Astrocyte of the cerebellum (primary cell): ENCODE results near the gene TSHZ2.

Experiments
- DNase-seq: peaks from one replicate; pipeline ENCODE4 v3.0.0-alpha.2; 2011; ENCODE audit warnings: low read depth
- H3K4me3 ChIP-seq: 2 replicates; pipeline ENCODE4 v1.5.1; 2011; ENCODE audit warnings: mild to moderate bottlenecking, low read depth, low read length, moderate library complexity
- in situ Hi-C: cut with HindIII; loops from 2 replicates; pipeline ENCODE4 v1.10.0; 2017; ENCODE audit warnings: low sequenced_read_pairs
- TF ChIP-seq, protein P1 (sequence below): IDR thresholded peaks from 2 replicates; pipeline ENCODE4 v1.5.1; 2012; ENCODE audit warnings: low read length, low read depth, moderate library complexity, mild to moderate bottlenecking; ENCODE audit errors: missing control alignments

The TSHZ2 gene

DNA sequence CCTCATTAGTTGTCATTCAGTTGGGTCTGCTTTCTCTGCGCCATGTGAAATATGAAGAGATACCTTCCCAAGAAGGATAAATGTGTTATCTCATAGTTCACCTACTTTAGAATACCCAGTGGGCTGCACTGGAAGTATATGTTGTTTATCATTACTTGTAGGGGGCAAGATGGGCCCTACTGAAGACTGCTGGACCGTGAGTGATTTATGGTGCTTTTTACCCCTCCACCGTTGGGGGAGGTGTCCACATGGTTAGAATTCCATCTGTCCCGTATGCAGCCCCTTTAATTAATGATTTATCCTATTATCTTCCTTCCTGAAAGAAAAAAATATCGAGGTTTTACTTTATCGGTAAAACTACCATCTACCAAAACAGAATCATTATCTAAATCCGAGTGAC lies 97.0 kb downstream of the TSHZ2 start:
- H3K4me3 ChIP-seq, result no peak overlapping the region
- TF ChIP-seq, protein P1, sequence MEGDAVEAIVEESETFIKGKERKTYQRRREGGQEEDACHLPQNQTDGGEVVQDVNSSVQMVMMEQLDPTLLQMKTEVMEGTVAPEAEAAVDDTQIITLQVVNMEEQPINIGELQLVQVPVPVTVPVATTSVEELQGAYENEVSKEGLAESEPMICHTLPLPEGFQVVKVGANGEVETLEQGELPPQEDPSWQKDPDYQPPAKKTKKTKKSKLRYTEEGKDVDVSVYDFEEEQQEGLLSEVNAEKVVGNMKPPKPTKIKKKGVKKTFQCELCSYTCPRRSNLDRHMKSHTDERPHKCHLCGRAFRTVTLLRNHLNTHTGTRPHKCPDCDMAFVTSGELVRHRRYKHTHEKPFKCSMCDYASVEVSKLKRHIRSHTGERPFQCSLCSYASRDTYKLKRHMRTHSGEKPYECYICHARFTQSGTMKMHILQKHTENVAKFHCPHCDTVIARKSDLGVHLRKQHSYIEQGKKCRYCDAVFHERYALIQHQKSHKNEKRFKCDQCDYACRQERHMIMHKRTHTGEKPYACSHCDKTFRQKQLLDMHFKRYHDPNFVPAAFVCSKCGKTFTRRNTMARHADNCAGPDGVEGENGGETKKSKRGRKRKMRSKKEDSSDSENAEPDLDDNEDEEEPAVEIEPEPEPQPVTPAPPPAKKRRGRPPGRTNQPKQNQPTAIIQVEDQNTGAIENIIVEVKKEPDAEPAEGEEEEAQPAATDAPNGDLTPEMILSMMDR, result no peak
- no peak for DNase-seq
- in situ Hi-C loops, result no loop called here

DNA sequence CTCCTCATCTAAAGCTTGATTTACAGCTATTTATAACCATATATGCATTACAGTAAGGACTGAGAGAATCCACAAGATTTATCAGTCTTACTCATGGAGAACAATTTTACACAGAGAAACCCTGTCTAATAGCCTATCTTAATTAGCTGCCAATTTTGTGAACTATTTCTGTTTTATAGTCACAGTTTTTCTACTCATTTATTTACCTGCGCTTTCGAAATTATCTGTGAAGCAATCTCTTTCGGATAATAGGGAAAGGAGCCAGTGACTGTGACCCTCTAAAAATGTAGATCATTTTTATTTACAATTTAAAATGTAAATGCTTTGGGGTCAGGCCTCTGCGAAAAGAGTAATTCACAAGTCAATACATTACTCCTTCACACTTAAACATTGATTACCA lies 98.1 kb downstream of the TSHZ2 start:
- H3K4me3 ChIP-seq, result no peak overlapping the region
- in situ Hi-C loops, result no loop called here
- DNase-seq, result no peak
- TF ChIP-seq, protein P1, result no peak

DNA sequence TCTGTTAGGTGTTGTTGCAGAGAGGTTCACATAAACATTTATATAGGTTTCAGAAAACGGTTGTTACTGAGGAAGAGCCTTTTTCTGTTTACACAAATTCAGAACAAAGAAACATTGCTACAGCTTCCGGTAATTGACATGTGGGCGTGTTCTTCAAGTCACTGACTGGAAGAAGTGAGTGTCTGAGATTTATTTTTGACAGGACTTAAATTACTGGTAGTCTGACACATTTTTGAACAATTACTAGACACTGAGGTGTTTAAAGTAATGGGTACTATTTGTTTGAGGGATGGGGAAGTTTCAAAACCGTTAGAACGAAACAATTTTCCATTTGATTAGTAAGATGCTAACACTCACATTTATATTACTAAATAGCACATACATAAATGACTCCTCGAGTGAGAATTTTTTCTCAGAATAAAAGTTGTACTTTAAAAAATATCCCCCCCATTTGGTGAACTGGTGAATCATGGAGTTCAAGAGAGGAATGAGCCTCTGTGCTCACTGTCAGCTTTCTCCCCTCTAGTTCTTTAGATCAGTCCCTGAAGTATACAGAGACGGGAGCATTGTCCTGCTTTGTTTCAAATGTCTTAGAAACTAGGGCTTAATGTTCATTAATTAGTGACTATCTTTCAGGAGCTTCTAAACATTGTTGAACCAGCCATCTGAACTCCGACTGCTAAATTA lies 98.7 kb downstream of the TSHZ2 start:
- no peak for DNase-seq
- in situ Hi-C loops, result no loop called here
- TF ChIP-seq, protein P1, result no peak
- no peak overlapping the region for H3K4me3 ChIP-seq

DNA sequence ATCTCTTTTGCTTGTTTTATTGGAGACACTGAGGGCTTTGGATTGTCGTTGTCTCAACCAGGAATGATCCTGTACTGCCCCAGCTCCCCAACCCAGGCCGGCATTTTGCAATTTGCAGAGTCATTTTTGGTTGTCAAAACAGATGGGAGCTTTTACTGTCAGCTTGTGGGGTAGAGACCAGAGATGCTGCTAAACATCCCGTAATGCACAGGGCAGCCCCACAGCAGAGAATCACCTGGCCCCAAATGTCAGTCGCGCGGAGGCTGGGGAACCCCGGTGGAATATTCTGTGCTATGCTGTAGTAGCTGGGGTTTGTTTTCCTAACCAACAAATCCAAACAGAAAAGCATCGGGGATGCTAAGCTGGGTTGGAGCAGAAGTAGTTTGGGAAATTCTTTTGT lies 99.7 kb downstream of the TSHZ2 start:
- TF ChIP-seq, protein P1, result no peak
- no peak overlapping the region for H3K4me3 ChIP-seq
- in situ Hi-C loops, result no loop called here
- DNase-seq, result no peak

DNA sequence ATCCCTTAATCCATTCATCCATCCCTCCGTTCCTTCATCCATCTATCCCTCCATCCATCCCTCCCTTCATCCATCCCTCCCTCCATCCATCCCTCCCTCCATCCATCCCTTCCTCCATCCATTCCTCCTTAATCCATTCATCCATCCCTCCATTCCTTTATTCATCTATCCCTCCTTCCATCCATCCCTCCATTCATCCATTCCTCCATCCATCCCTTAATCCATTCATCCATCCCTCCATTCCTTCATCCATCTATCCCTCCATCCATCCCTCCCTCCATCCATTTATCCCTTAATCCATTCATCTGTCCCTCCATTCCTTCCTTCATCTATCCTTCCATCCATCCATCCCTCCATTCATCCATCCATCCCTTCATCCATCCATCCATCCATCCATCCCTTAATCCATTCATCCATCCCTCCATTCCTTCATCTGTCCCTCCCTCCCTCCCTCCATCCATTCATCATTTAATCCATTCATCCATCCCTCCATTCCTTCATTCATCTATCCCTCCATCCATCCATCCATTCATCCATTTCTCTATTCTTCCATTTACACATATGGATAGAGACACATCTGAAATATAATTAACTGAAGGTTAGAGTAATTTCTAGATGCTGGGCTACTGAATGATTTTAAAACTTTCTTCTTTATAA lies 100.9 kb downstream of the TSHZ2 start:
- DNase-seq, result no peak
- H3K4me3 ChIP-seq, result no peak overlapping the region
- TF ChIP-seq, protein P1, result no peak
- in situ Hi-C loops, result no loop called here

DNA sequence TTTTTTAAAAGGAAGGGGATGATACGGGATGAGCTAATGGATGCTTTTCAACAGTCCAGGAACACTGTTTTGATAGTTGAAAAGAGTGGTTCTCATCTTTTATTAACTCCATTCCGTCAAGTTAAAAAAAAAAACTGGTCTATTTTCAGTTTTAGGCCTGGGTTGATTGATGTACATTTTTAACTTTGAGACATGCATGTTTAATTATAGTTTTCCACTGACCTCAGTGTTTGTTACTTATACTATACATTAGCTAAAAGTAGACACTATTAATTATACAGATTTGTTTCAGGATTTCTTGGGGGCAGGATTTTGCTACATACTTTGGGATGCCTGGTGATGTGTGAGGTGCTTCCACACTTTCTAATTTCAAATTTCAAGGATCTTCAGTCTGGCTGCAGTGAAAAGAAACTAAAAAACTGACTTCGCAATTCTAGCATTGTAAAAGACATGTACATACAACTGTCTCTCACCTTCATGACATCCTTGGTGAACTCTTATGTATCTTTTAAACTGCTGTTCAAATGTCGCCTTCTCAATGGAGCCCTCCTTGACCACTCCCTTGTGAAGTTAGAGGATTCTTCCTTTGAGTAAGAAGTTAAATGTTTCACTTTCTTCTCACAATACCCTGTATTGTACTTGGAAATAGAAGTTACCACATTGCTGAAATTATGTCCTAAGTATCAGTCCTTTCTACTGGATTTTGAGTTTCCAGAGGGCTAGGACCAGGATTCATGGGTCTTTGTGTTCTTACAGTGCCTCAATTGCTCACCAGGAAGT lies 101.7 kb downstream of the TSHZ2 start:
- no peak for DNase-seq
- TF ChIP-seq, protein P1, result no peak
- in situ Hi-C loops, result no loop called here
- no peak overlapping the region for H3K4me3 ChIP-seq
